Activated CD8-positive, alpha-beta memory T cell treated with anti-CD3 and anti-CD28 coated beads, Interleukin-2, amount 50 U/mL, for 24 hours (primary cell): Measurements from ENCODE around the gene KRTAP10-4.
"Not testable (repeated sequence)": the region's sequence is repeated elsewhere in the genome, so short reads cannot be mapped to it uniquely, and the experiment has no call there.

Experiments
- DNase-seq: peaks from one replicate; pipeline ENCODE4 v3.0.0-alpha.2; 2020; ENCODE audit errors: extremely low read depth

The KRTAP10-4 gene

DNA sequence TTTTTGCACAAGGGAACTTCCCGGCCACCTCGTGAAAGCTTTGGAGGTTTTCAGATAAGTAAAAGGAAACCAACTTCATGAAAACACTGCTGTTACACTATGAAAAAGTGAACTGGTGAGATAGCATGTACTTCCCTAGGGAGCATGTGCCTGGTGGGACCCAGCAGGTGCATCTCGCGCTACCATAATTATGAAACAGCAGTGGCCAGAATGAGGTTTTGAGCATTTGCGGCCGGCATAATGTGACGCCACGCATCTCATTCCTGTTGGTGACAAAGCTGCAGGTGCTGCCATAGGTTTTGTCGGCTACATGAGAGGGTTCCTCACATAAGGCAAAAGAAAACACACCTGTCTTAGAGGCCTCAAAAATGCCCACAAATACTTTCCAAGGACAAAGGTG lies 16.6 kb upstream of the KRTAP10-4 start:
- DNase-seq, result no peak

GRCh38 chr21:44557491-44558328 lies 15.8 kb upstream of the KRTAP10-4 start:
- DNase-seq, result no peak

- not testable (repeated sequence) for DNase-seq
Measured at GRCh38 chr21:44558329-44558675, 15.2 kb upstream of the KRTAP10-4 start.

GRCh38 chr21:44558695-44559094 lies 14.8 kb upstream of the KRTAP10-4 start, which contains the start of gene KRTAP10-3:
KRTAP10-3 (minus strand) TSS chr21:44558795; CDS start chr21:44558715, 80 bp downstream.
- no peak for DNase-seq

DNA sequence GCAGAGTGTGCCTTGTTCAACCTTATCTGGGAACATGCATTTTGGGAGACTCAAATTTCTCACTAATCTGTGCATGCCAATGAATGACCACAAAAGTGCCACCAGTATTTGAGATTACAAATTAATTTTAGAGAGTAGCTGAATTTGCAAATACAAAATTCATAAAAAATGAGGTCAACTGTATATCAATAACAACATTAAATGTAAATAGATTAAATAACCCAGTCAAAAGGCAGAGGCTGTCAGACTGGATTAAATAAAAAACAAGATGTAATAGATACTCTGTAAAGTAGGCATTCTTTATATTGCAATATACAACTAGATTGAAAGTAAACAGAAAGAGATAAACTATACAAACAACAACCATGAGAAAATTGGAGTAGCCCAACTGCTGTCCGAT lies 9.4 kb upstream of the KRTAP10-4 start:
- no peak for DNase-seq

DNA sequence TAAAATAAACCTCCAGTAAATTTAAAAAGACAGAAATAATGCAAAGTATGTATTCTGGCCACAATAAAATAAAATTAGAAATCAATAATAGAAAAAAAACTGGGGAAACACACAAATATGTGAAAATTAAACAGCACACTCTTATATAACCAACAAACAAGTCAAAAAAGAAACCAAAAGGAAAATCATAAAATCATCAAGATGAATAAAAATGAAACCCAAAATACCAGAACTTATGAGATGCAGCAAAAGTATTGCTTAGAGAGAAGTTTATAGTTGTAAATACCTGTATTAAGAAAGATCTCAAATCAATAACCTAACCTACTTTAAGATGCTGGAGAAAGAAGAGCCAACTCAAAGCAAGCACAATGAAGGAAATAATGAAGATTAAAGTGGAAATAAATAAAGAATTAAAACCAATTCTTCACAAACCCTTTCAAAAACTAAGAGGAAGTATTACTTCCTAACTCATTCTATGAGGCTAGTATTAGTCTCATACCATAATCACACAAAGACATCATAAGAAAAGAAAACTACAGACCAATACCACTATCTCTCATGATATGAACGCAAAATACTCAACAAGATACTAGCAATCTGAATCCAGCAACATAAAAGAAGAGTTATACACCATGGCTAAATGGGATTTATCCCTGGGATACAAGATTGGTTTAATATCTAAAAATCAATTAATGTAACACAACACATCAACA lies 8.5 kb upstream of the KRTAP10-4 start:
- no peak for DNase-seq

DNA sequence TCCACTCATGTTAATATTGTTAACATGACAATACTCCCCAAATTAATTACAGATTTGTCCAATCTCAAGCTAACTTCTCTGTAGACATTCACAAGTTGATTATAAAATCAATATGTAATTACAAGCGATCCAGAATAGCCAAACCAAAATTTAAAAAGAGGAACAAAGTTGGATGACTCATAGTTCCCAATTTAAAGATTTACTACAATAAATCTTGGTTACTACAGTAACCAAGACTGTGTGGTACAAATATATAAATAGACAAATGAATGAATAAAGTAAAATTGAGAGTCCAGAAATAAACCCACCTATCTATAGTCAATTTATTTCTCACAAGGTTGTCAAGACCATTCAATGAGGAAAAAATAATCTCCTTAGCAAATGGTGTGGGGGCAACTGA lies 7.1 kb upstream of the KRTAP10-4 start:
- DNase-seq, result no peak

- DNase-seq, result no peak
Measured at GRCh38 chr21:44567481-44568171, 5.9 kb upstream of the KRTAP10-4 start.

DNA sequence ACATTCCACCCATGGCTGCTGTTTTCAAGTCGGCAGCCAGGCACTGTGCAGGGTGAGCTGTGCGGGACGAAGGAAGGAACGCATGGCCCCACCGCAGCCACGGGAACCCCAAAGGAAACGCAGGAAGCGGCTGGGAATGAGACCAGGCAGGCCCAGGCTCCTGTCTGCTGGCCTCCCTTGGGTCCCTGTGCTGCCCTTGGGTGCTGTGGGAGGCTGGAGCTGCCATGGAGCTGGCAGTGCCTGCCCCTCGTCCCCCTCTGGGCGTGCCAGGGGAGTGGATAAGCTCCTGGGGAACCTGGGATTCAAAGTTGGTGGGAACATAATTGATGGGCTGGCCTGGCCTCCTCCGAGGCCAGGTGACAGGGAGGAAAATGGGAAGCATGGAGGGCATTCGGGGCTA lies 5.3 kb upstream of the KRTAP10-4 start:
- no peak for DNase-seq

GRCh38 chr21:44568667-44569556 lies 4.6 kb upstream of the KRTAP10-4 start:
- DNase-seq, result no peak

DNA sequence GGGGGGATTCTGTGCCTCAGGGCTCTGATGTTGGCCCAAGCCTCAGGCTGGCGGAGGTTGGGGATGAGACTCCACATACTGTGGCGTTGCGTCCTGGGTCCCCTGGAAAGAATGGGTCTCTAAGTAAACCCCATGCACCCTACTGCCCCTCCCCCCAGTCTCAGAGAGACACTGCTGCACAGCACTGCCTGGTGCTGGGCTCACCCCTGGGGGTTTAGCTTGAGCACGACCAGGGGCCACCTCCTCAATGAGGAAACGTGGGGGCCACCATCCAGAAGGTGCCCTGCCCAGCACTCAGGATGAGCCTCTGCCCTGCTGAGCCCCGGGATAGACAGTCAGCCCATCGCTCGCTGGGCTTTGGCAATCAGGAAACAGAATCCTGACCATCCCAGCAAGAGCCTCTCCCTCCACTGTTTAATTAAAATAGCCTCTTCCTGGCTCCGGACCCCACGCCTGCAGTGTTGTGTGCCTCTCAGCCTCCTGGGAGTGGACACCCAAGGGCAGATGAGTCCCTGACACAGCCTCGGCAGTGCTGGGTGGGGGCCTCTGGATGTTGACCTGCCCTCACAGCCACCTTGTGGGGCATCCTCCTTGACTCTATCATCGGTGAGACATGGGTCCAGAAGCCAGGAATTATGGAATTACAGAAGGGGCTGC lies 3.5 kb upstream of the KRTAP10-4 start:
- no peak for DNase-seq

GRCh38 chr21:44571296-44571695 lies 2.2 kb upstream of the KRTAP10-4 start:
- no peak for DNase-seq

DNA sequence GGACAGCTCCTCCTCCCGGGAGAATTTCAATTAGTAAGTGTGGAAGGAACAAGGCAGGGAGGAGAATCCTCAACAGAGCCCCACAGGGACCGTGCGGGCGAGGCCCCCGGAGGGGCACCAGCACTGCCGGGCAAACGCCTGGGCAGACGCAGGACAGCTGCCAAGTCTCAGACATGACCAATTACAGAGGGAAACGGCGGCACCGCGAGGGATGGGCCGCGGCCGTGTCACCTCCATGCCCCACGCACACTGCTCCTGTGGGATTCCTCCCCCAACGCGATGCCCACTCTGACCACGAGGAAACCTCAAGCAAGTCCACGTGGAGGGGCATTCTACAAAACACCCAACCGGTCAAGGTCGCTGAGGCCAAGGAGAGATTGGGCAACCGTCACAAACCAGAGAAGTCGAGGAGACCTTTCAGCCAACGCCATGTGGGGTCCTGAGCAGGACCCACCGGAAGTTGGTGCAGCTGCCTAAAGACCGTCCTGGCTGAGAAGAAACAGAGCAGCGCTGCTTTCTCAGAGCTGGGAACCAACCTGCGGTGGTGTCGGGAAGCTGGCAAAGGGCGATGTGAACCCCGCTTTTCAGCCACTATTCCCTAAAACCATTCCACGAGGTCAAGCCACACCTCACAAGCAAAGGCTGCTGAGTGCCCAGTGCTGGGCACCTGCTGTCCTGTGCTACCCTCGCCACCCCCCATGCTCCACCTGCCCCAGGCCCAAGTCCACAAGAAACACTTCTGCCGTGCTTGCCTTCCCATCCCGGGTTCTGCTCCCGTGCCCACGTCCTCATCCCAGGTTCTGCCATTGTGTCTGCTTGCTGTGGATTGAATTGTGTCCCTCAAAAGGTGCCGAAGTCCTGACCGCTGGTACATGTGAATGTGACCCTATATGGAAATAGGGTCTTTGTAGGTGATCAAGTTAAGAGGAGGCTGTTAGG lies 1.4 kb upstream of the KRTAP10-4 start:
- DNase-seq, result no peak

GRCh38 chr21:44572959-44573583 lies 458 bp upstream of the KRTAP10-4 start:
- no peak for DNase-seq

DNA sequence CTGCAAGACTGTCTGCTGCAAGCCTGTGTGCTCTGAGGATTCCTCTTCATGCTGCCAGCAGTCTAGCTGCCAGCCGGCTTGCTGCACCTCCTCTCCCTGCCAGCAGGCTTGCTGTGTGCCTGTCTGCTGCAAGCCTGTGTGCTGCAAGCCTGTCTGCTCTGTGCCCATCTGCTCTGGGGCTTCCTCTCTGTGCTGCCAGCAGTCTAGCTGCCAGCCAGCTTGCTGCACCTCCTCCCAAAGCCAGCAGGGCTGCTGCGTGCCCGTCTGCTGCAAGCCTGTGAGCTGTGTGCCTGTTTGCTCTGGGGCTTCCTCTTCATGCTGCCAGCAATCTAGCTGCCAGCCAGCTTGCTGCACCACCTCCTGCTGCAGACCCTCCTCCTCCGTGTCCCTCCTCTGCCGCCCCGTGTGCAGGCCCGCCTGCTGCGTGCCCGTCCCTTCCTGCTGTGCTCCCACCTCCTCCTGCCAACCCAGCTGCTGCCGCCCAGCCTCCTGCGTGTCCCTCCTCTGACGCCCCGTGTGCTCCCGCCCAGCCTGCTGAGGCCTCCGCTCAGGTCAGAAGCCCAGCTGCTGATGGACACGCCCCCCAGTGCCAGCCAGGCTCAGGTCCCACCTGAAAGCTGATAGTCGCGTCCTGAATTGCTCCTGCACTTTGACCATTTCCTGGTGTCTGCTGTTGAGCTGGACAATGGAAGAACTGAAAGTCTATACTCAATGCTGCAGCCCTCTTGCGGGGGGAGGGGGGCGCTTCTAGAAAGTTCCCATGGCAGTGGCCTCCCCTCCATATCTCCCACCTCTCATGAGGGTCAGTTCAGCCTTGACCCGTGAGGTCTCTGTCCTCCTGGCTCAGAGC lies 1.2 kb downstream of the KRTAP10-4 start:
- DNase-seq, result no peak

GRCh38 chr21:44575307-44576024 lies 1.9 kb downstream of the KRTAP10-4 start:
- no peak for DNase-seq

DNA sequence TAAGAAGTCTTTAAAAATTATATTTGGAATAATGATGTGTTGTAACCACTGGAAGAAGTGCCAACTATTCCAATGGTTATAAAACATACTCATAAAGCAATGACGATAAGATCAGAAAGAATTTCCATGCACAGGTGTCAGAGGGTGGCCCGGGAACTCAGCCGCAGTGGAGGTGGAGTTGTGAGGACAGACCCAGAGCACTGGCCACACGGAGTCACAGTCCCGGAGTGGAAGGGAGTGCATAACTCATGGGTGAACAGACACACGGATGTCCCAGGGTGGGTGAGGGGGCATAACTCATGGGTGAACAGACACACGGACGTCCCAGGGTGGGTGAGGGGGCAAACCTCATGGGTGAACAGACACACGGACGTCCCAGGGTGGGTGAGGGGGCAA lies 2.5 kb downstream of the KRTAP10-4 start:
- DNase-seq, result no peak
